ENCODE results near the gene POM121L2.

Gene POM121L2

GRCh38 chr6:27312146-27312949, at the start of gene POM121L2:
TSS of gene POM121L2 (minus strand) at chr6:27312273. CDS start at chr6:27312170, 103 bp downstream.
- no peak for DNase-seq (ENCODE audit: low read depth)

- DNase-seq (ENCODE audit: low read depth): no peak
Observed at GRCh38 chr6:27359231-27359630, 47.2 kb upstream of the POM121L2 start.

GRCh38 chr6:27358786-27359185, 46.7 kb upstream of the POM121L2 start:
- no peak for DNase-seq (ENCODE audit: low read depth)

- DNase-seq (ENCODE audit: low read depth): no peak
Observed at GRCh38 chr6:27352850-27353249, 40.8 kb upstream of the POM121L2 start.

GRCh38 chr6:27334141-27334540, 22.1 kb upstream of the POM121L2 start:
- DNase-seq (ENCODE audit: low read depth): no peak

- no peak for DNase-seq (ENCODE audit: low read depth)
Observed at GRCh38 chr6:27333642-27334040, 21.6 kb upstream of the POM121L2 start.

GRCh38 chr6:27332692-27333641, 20.9 kb upstream of the POM121L2 start:
- DNase-seq (ENCODE audit: low read depth): no peak

- no peak for DNase-seq (ENCODE audit: low read depth)
Observed at GRCh38 chr6:27327023-27327738, 15.1 kb upstream of the POM121L2 start.

GRCh38 chr6:27321901-27322300, 9.8 kb upstream of the POM121L2 start:
- no peak for DNase-seq (ENCODE audit: low read depth)

GRCh38 chr6:27321370-27321769, 9.3 kb upstream of the POM121L2 start:
- no peak for DNase-seq (ENCODE audit: low read depth)

- no peak for DNase-seq (ENCODE audit: low read depth)
Observed at GRCh38 chr6:27318973-27319372, 6.9 kb upstream of the POM121L2 start.

GRCh38 chr6:27314046-27314445, 2.0 kb upstream of the POM121L2 start:
- DNase-seq (ENCODE audit: low read depth): no peak

- no peak for DNase-seq (ENCODE audit: low read depth)
Observed at GRCh38 chr6:27312950-27313271, 838 bp upstream of the POM121L2 start.

GRCh38 chr6:27311806-27312145, 297 bp downstream of the POM121L2 start:
- DNase-seq (ENCODE audit: low read depth): no peak

- no peak for DNase-seq (ENCODE audit: low read depth)
Observed at GRCh38 chr6:27303613-27304272, 8.3 kb downstream of the POM121L2 start.

GRCh38 chr6:27297857-27298730, 14.0 kb downstream of the POM121L2 start:
- no peak for DNase-seq (ENCODE audit: low read depth)

- DNase-seq (ENCODE audit: low read depth): no peak
Observed at GRCh38 chr6:27297484-27297856, 14.6 kb downstream of the POM121L2 start.

- no peak for DNase-seq (ENCODE audit: low read depth)
Observed at GRCh38 chr6:27296106-27296783, 15.8 kb downstream of the POM121L2 start.

GRCh38 chr6:27295301-27296079, 16.6 kb downstream of the POM121L2 start:
- DNase-seq (ENCODE audit: low read depth): no peak

- DNase-seq (ENCODE audit: low read depth): no peak
Observed at GRCh38 chr6:27294409-27294808, 17.7 kb downstream of the POM121L2 start.

Measured in CMK (cell line).